Activated CD8-positive, alpha-beta memory T cell treated with anti-CD3 and anti-CD28 coated beads, Interleukin-2, amount 10 ng/mL, durations not matched to agents 7 days and 5 days (primary cell): ENCODE measurements around the gene TAC4. TPM values are rescaled to one million over a fixed set of nuclear protein-coding genes. Genes with fewer than 3 reads are reported as not detected.
A peak's percentile ranks its signal among the peaks of the same experiment; 100 is the strongest.
"Not testable (repeated sequence)": the region's sequence is repeated elsewhere in the genome, so short reads cannot be mapped to it uniquely, and the experiment has no call there.

ENCODE experiments used
- ATAC-seq: fragments of 150-1000 bp; cut with Tn5 transposase; one replicate; pipeline ENCODE4 v1.10.0; 2021; ENCODE audit warnings: moderate library complexity
- CTCF ChIA-PET: fragments of 350-600 bp; sonication (Branson Sonifier 250); formaldehyde crosslinking; loops from one replicate; lab custom pipeline; 2021; ENCODE audit warnings: antibody characterized with exemption; lab: Charles Lee
- DNase-seq: peaks from one replicate; pipeline ENCODE4 v3.0.0-alpha.2; 2020
- H3K27ac Mint-ChIP-seq: one replicate; pipeline ENCODE4 v1.8.0; 2021; ENCODE audit warnings: mild to moderate bottlenecking, mixed read lengths
- H3K27me3 Mint-ChIP-seq: one replicate; pipeline ENCODE4 v1.8.0; 2021; ENCODE audit warnings: mixed read lengths
- H3K36me3 Mint-ChIP-seq: one replicate; pipeline ENCODE4 v1.8.0; 2021; ENCODE audit warnings: mild to moderate bottlenecking, mixed read lengths
- H3K4me1 Mint-ChIP-seq: one replicate; pipeline ENCODE4 v1.8.0; 2021; ENCODE audit warnings: mixed read lengths
- H3K4me3 Mint-ChIP-seq: one replicate; pipeline ENCODE4 v1.8.0; 2021; ENCODE audit warnings: mild to moderate bottlenecking, moderate library complexity, mixed read lengths
- H3K9me3 Mint-ChIP-seq: one replicate; pipeline ENCODE4 v1.8.0; 2022; ENCODE audit warnings: low read depth, mixed read lengths
- total RNA-seq, 2 experiments: library from RNA; stranded (reverse); gene quantifications; one replicate each; pipeline ENCODE4 v1.2.3, GENCODE V29; 2021

Gene TAC4
- total RNA-seq, 2 experiments from 2014 or later = not detected

- Mint-ChIP-seq H3K27me3 (no peaks in the 10 kb centered on the region), H3K36me3 (peaks cover 42% of the 10 kb centered on the region), H3K4me1 (no peaks in the 10 kb centered on the region), H3K9me3 (no peaks in the 10 kb centered on the region), H3K27ac (no peak overlapping the region), H3K4me3 (no peak overlapping the region)
- DNase-seq = no peak
- CTCF ChIA-PET = interaction anchor here (1.3 to 3.1 kb wide), 3 partner anchors 11 to 277 kb away, joined by 3 to 13 read pairs (median 4); no protein-coding TSS in a partner anchor
- no peak for ATAC-seq
Measured at GRCh38 chr17:49832840-49833599, 14.8 kb downstream of the TAC4 start.

DNA sequence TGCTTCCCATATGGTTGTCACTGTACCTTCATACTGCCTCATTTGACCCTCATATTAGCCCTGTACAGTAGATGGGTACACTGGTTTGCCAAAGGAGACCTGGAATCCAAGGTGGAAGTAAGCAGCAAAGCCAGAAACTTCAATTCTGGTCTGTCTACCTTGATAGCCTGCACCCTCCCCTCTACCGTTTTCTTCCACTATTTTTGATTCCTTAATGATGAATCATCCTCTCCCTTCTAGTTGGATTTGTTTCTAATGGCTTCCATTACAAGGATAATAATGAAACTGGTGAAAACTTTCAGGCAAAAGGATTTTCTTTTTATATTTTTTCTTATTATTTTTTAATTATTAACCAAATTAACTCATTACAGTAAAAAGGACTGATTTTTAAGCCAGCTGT lies 17.3 kb downstream of the TAC4 start:
- Mint-ChIP-seq H3K9me3 (no peaks in the 10 kb centered on the region), H3K4me1 (no peaks in the 10 kb centered on the region), H3K27me3 (no peaks in the 10 kb centered on the region), H3K27ac (no peak overlapping the region), H3K36me3 (peaks cover 56% of the 10 kb centered on the region), H3K4me3 (no peak overlapping the region)
- CTCF ChIA-PET = interaction anchor here (0.6 to 3.1 kb wide), 2 partner anchors 274 to 309 kb away, joined by 3 to 13 read pairs; no protein-coding TSS in a partner anchor
- DNase-seq (no peak), ATAC-seq (no peak)

GRCh38 chr17:49829026-49829425 lies 18.8 kb downstream of the TAC4 start:
- DNase-seq (no peak), ATAC-seq (no peak)
- no peaks in the 10 kb centered on the region for H3K9me3 Mint-ChIP-seq
- H3K27me3 Mint-ChIP-seq = no peaks in the 10 kb centered on the region
- H3K36me3 Mint-ChIP-seq = peaks cover 57% of the 10 kb centered on the region
- no peak overlapping the region for H3K27ac Mint-ChIP-seq
- CTCF ChIA-PET = interaction anchor here (1.5 kb wide), 1 partner anchor 16 kb away, joined by 3 read pairs; no protein-coding TSS in a partner anchor
- no peak overlapping the region for H3K4me3 Mint-ChIP-seq
- no peaks in the 10 kb centered on the region for H3K4me1 Mint-ChIP-seq

GRCh38 chr17:49828325-49828724 lies 19.5 kb downstream of the TAC4 start:
- H3K4me3 Mint-ChIP-seq, ATAC-seq, DNase-seq, H3K27ac Mint-ChIP-seq, H3K9me3 Mint-ChIP-seq, H3K4me1 Mint-ChIP-seq, CTCF ChIA-PET, H3K27me3 Mint-ChIP-seq: not testable (repeated sequence)
- peaks cover 56% of the 10 kb centered on the region for H3K36me3 Mint-ChIP-seq

DNA sequence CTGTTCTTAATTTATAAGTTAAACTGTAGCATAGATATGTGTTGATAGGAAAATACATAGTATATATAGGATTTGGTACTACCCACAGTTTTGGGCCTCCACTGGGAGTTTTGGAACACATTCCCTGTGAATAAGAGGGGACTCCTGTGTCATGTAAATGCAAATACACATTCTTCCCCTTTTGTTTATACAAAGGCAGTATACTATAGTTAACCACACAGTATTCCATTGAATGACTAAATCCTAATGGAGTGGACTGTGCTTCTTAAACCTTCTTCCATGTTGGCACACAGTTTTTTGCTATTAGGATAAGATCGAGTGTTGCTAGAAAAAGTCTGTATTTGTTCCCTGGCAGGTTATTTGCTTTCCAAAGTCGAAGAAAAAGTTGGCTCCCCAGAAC lies 22.2 kb downstream of the TAC4 start:
- no peaks in the 10 kb centered on the region for H3K9me3 Mint-ChIP-seq
- CTCF ChIA-PET = no interaction called here
- H3K4me3 Mint-ChIP-seq = no peak overlapping the region
- no peak for ATAC-seq
- peaks cover 3% of the 10 kb centered on the region for H3K4me1 Mint-ChIP-seq
- no peaks in the 10 kb centered on the region for H3K27me3 Mint-ChIP-seq
- peaks cover 59% of the 10 kb centered on the region for H3K36me3 Mint-ChIP-seq
- no peak overlapping the region for H3K27ac Mint-ChIP-seq
- no peak for DNase-seq

DNA sequence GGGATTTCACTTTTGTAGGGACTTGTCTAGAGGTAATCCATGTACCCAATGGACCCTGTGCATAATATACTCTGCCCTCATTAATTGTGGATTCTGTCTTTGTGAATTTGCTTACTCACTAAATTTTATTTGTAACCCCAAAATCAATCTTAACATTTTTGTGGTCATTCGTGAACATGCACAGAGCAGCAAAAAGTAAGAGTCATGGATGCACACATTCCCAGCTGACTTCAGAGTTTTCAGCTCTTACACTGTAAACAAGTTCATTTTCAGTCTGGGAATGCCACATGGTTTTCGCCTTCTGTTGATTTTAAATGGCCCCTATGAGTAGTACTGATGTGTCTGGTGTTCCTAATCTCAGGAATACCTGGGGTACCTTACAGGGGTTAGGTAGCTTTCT lies 24.3 kb downstream of the TAC4 start:
- Mint-ChIP-seq H3K27ac (no peak overlapping the region), H3K4me1 (peaks cover 12% of the 10 kb centered on the region), H3K9me3 (no peaks in the 10 kb centered on the region), H3K36me3 (peaks cover 60% of the 10 kb centered on the region), H3K27me3 (no peaks in the 10 kb centered on the region), H3K4me3 (no peak overlapping the region)
- CTCF ChIA-PET = interaction anchor here (1.4 kb wide), 1 partner anchor 12 kb away, joined by 3 read pairs; no protein-coding TSS in a partner anchor
- ATAC-seq = no peak
- DNase-seq = no peak

GRCh38 chr17:49822829-49823228 lies 25.0 kb downstream of the TAC4 start:
- no peak for ATAC-seq
- peaks cover 20% of the 10 kb centered on the region for H3K4me1 Mint-ChIP-seq
- H3K4me3 Mint-ChIP-seq = no peak overlapping the region
- peaks cover 60% of the 10 kb centered on the region for H3K36me3 Mint-ChIP-seq
- CTCF ChIA-PET = interaction anchor here (1.3 to 1.4 kb wide), 3 partner anchors 12 to 176 kb away, joined by 3 to 6 read pairs (median 3); no protein-coding TSS in a partner anchor
- DNase-seq = no peak
- H3K27ac Mint-ChIP-seq = no peak overlapping the region
- H3K9me3 Mint-ChIP-seq = no peaks in the 10 kb centered on the region
- no peaks in the 10 kb centered on the region for H3K27me3 Mint-ChIP-seq

- no peaks in the 10 kb centered on the region for H3K9me3 Mint-ChIP-seq
- ATAC-seq = no peak
- CTCF ChIA-PET = interaction anchor here (1.3 to 1.4 kb wide), 2 partner anchors 175 to 177 kb away, joined by 3 to 6 read pairs; no protein-coding TSS in a partner anchor
- H3K4me3 Mint-ChIP-seq = no peak overlapping the region
- peaks cover 29% of the 10 kb centered on the region for H3K4me1 Mint-ChIP-seq
- H3K27ac Mint-ChIP-seq = no peak overlapping the region
- no peak for DNase-seq
- H3K27me3 Mint-ChIP-seq = no peaks in the 10 kb centered on the region
- peaks cover 57% of the 10 kb centered on the region for H3K36me3 Mint-ChIP-seq
Measured at GRCh38 chr17:49821916-49822315, 26.0 kb downstream of the TAC4 start.

DNA sequence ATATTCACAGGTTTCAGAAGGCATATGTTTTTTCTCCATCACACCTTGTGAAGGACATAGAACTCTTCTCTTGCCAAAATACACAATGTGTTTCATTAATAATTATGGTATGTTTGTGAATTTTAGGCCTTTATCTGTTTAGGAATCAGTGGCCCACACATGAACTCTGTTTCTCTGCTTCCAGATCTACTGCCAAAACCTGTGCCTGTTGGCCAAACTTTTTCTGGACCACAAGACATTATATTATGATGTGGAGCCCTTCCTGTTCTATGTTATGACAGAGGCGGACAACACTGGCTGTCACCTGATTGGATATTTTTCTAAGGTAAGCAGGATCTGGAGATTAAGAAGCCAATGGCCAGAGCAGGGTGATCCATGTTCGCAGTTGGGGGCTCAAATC lies 26.4 kb downstream of the TAC4 start:
- H3K36me3 Mint-ChIP-seq = peaks cover 60% of the 10 kb centered on the region
- H3K27me3 Mint-ChIP-seq = no peaks in the 10 kb centered on the region
- DNase-seq = no peak
- no peak for ATAC-seq
- peaks cover 31% of the 10 kb centered on the region for H3K4me1 Mint-ChIP-seq
- H3K9me3 Mint-ChIP-seq = no peaks in the 10 kb centered on the region
- no peak overlapping the region for H3K27ac Mint-ChIP-seq
- no peak overlapping the region for H3K4me3 Mint-ChIP-seq
- CTCF ChIA-PET = interaction anchor here (0.9 to 1.4 kb wide), 3 partner anchors 175 to 245 kb away, joined by 3 to 6 read pairs (median 4); no protein-coding TSS in a partner anchor

GRCh38 chr17:49820773-49821172 lies 27.1 kb downstream of the TAC4 start:
- Mint-ChIP-seq H3K27ac (peak overlapping the region; percentile 59), H3K9me3 (no peaks in the 10 kb centered on the region), H3K27me3 (no peaks in the 10 kb centered on the region), H3K4me3 (no peak overlapping the region), H3K4me1 (peaks cover 35% of the 10 kb centered on the region), H3K36me3 (peaks cover 53% of the 10 kb centered on the region)
- CTCF ChIA-PET = interaction anchor here (0.9 kb wide), 1 partner anchor 244 kb away, joined by 4 read pairs; no protein-coding TSS in a partner anchor
- no peak for ATAC-seq
- no peak for DNase-seq

GRCh38 chr17:49819651-49820050 lies 28.2 kb downstream of the TAC4 start:
- CTCF ChIA-PET = interaction anchor here (0.5 to 0.7 kb wide), 2 partner anchors 12 to 105 kb away, joined by 3 read pairs; no protein-coding TSS in a partner anchor
- DNase-seq = no peak
- H3K27me3 Mint-ChIP-seq = no peaks in the 10 kb centered on the region
- H3K4me3 Mint-ChIP-seq = no peak overlapping the region
- ATAC-seq = no peak
- H3K9me3 Mint-ChIP-seq = no peaks in the 10 kb centered on the region
- H3K27ac Mint-ChIP-seq = no peak overlapping the region
- peaks cover 48% of the 10 kb centered on the region for H3K36me3 Mint-ChIP-seq
- H3K4me1 Mint-ChIP-seq = peaks cover 37% of the 10 kb centered on the region

- ATAC-seq = no peak
Measured at GRCh38 chr17:49819138-49819537, 28.7 kb downstream of the TAC4 start.

DNA sequence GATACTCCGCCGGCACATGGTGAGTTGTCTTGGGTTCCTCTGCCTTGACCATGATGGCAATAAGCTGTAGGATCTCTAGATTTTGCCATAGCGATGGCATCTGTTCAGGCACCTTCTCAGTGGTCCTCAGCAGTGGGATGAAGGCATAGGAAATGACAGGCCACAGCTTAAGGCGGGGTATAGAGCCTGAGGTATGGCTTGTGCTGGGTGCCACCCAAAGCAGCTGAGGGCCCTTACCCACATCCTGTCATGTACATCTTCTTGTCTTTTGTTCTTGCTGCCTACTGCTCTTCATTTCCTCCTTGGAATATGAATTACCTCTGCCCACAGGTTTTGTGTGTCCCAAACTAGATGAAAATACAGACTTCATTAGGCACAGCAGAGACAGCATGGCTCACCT lies 29.9 kb downstream of the TAC4 start:
- no peaks in the 10 kb centered on the region for H3K9me3 Mint-ChIP-seq
- peak overlapping the region; percentile 17 for H3K4me3 Mint-ChIP-seq
- peak; percentile 99 for ATAC-seq
- DNase-seq = peak; percentile 78
- H3K4me1 Mint-ChIP-seq = peaks cover 42% of the 10 kb centered on the region
- H3K27me3 Mint-ChIP-seq = no peaks in the 10 kb centered on the region
- H3K27ac Mint-ChIP-seq = peak overlapping the region; percentile 87
- peaks cover 47% of the 10 kb centered on the region for H3K36me3 Mint-ChIP-seq
- CTCF ChIA-PET = interaction anchor here (0.6 to 3.8 kb wide), 6 partner anchors 18 to 276 kb away, joined by 3 to 15 read pairs (median 3); partner anchors contain the start of gene SLC35B1

More at GRCh38 chr17:49819138-49819537, 28.7 kb downstream of the TAC4 start:
- Mint-ChIP-seq H3K4me1 (peaks cover 38% of the 10 kb centered on the region), H3K9me3 (no peaks in the 10 kb centered on the region), H3K27ac (peak overlapping the region; percentile 50), H3K36me3 (peaks cover 49% of the 10 kb centered on the region), H3K4me3 (no peak overlapping the region), H3K27me3 (no peaks in the 10 kb centered on the region)
- no peak for DNase-seq
- CTCF ChIA-PET = no interaction called here
